Astrocyte (in vitro differentiated cells and primary cell): ENCODE measurements around the gene RAB3GAP2. TPM values are rescaled to one million over a fixed set of nuclear protein-coding genes. Genes with fewer than 3 reads are reported as not detected.
"Not testable (repeated sequence)": the region's sequence is repeated elsewhere in the genome, so short reads cannot be mapped to it uniquely, and the experiment has no call there.

Experiments used
- DNase-seq: peaks from one replicate; pipeline ENCODE4 v3.0.0-alpha.2; 2010; ENCODE audit warnings: low read depth
- FAIRE-seq: peaks from 2 replicates; lab custom pipeline; 2011; peaks lifted over from hg19 to GRCh38; lab: Jason Lieb, UNC
- H2AFZ ChIP-seq: 2 replicates; pipeline ENCODE4 v1.6.0; 2012; ENCODE audit warnings: low read depth, low read length, inconsistent platforms
- H3K27ac ChIP-seq: 2 replicates; pipeline ENCODE4 v1.5.1; 2011; ENCODE audit warnings: low read depth, low read length, inconsistent platforms
- H3K27me3 ChIP-seq: 2 replicates; pipeline ENCODE4 v1.6.0; 2011; ENCODE audit warnings: low read length, inconsistent platforms; ENCODE audit not compliant: insufficient read depth
- H3K36me3 ChIP-seq: 2 replicates; pipeline ENCODE4 v1.5.1; 2011; ENCODE audit warnings: low read length, inconsistent platforms; ENCODE audit not compliant: insufficient read depth
- H3K4me1 ChIP-seq: 2 replicates; pipeline ENCODE4 v1.5.1; 2011; ENCODE audit warnings: low read length, inconsistent platforms; ENCODE audit not compliant: insufficient read depth
- H3K4me2 ChIP-seq: 2 replicates; pipeline ENCODE4 v1.6.0; 2012; ENCODE audit warnings: low read length, inconsistent platforms
- H3K4me3 ChIP-seq: 2 replicates; pipeline ENCODE4 v1.5.1; 2011; ENCODE audit warnings: low read depth, mild to moderate bottlenecking, low read length, inconsistent platforms; ENCODE audit not compliant: insufficient read depth
- H3K79me2 ChIP-seq: 2 replicates; pipeline ENCODE4 v1.6.0; 2012; ENCODE audit warnings: mild to moderate bottlenecking, low read length, inconsistent platforms; ENCODE audit not compliant: insufficient read depth
- H3K9ac ChIP-seq: 2 replicates; pipeline ENCODE4 v1.6.0; 2012; ENCODE audit warnings: mild to moderate bottlenecking, low read length, inconsistent platforms
- H3K9me3 ChIP-seq: 2 replicates; pipeline ENCODE4 v1.5.1; 2012; ENCODE audit warnings: low read depth, mild to moderate bottlenecking, low read length, inconsistent platforms; ENCODE audit not compliant: insufficient read depth
- H4K20me1 ChIP-seq: 2 replicates; pipeline ENCODE4 v1.6.0; 2012; ENCODE audit warnings: low read length, inconsistent platforms; ENCODE audit not compliant: insufficient read depth
- H3K27ac Mint-ChIP-seq: one replicate; pipeline ENCODE4 v1.8.0; 2021; ENCODE audit warnings: mild to moderate bottlenecking, mixed read lengths; ENCODE audit not compliant: unreplicated experiment
- H3K27me3 Mint-ChIP-seq: one replicate; pipeline ENCODE4 v1.8.0; 2021; ENCODE audit warnings: low read depth, mixed read lengths; ENCODE audit not compliant: unreplicated experiment
- H3K36me3 Mint-ChIP-seq: one replicate; pipeline ENCODE4 v1.8.0; 2021; ENCODE audit warnings: low read depth, mixed read lengths; ENCODE audit not compliant: unreplicated experiment
- H3K4me1 Mint-ChIP-seq: one replicate; pipeline ENCODE4 v1.8.0; 2021; ENCODE audit warnings: low read depth, mixed read lengths; ENCODE audit not compliant: unreplicated experiment
- H3K4me3 Mint-ChIP-seq: one replicate; pipeline ENCODE4 v1.8.0; 2021; ENCODE audit warnings: mild to moderate bottlenecking, moderate library complexity, mixed read lengths; ENCODE audit not compliant: unreplicated experiment
- H3K9me3 Mint-ChIP-seq: one replicate; pipeline ENCODE4 v1.8.0; 2021; ENCODE audit warnings: mild to moderate bottlenecking, mixed read lengths; ENCODE audit not compliant: unreplicated experiment
- CTCF ChIP-seq: IDR thresholded peaks from 2 replicates; pipeline ENCODE4 v1.5.1; 2011; ENCODE audit warnings: low read depth, mild to moderate bottlenecking, inconsistent platforms, low read length, moderate library complexity; ENCODE audit not compliant: insufficient read depth
- EZH2 ChIP-seq: IDR thresholded peaks from 2 replicates; pipeline ENCODE4 v1.6.1; 2012; ENCODE audit warnings: mild to moderate bottlenecking, low read length, inconsistent platforms; ENCODE audit not compliant: insufficient read depth
- total RNA-seq: library from RNA; stranded (reverse); gene quantifications from 2 replicates; pipeline ENCODE4 v1.2.1, GENCODE V29; 2021

Gene RAB3GAP2
- total RNA-seq, 1 donor from 2014 or later, result 68.1 TPM

- H3K9me3 Mint-ChIP-seq, result peaks cover 32% of the 10 kb centered on the region
- no peaks in the 10 kb centered on the region for H3K4me1 ChIP-seq
- no peak overlapping the region for H2AFZ ChIP-seq
- FAIRE-seq, result no peak
- H3K9me3 ChIP-seq, result peaks cover 10% of the 10 kb centered on the region
- DNase-seq, result no peak
- H3K79me2 ChIP-seq, result peaks cover 54% of the 10 kb centered on the region
- peaks cover 54% of the 10 kb centered on the region for H3K36me3 Mint-ChIP-seq
- no peak overlapping the region for H3K4me3 Mint-ChIP-seq
- no peak for TF ChIP-seq CTCF
- no peak for TF ChIP-seq EZH2
- H3K4me2 ChIP-seq, result no peak overlapping the region
- H4K20me1 ChIP-seq, result peaks cover 26% of the 10 kb centered on the region
- H3K27me3 ChIP-seq, result no peaks in the 10 kb centered on the region
- H3K27me3 Mint-ChIP-seq, result no peaks in the 10 kb centered on the region
- H3K4me3 ChIP-seq, result no peak overlapping the region
- H3K36me3 ChIP-seq, result peaks cover 13% of the 10 kb centered on the region
- H3K27ac Mint-ChIP-seq, result no peak overlapping the region
- peaks cover 3% of the 10 kb centered on the region for H3K4me1 Mint-ChIP-seq
- no peak overlapping the region for H3K27ac ChIP-seq
- no peak overlapping the region for H3K9ac ChIP-seq
Measured at GRCh38 chr1:220250681-220251080, 21.6 kb downstream of the RAB3GAP2 start.

- Histone ChIP-seq H3K27me3 (no peaks in the 10 kb centered on the region), H3K79me2 (peaks cover 54% of the 10 kb centered on the region), H3K4me2 (no peak overlapping the region), H3K27ac (no peak overlapping the region), H4K20me1 (peaks cover 26% of the 10 kb centered on the region), H3K36me3 (peaks cover 13% of the 10 kb centered on the region), H3K9me3 (peaks cover 10% of the 10 kb centered on the region), H3K4me3 (no peak overlapping the region), H2AFZ (no peak overlapping the region), H3K9ac (no peak overlapping the region), H3K4me1 (no peaks in the 10 kb centered on the region)
- Mint-ChIP-seq H3K27me3 (no peaks in the 10 kb centered on the region), H3K36me3 (peaks cover 60% of the 10 kb centered on the region), H3K4me3 (no peak overlapping the region), H3K9me3 (peaks cover 36% of the 10 kb centered on the region), H3K27ac (no peak overlapping the region), H3K4me1 (peaks cover 3% of the 10 kb centered on the region)
- DNase-seq (no peak), FAIRE-seq (no peak)
- TF ChIP-seq CTCF (no peak), EZH2 (no peak)
Measured at GRCh38 chr1:220249522-220249921, 22.7 kb downstream of the RAB3GAP2 start.

GRCh38 chr1:220248715-220249265, 23.5 kb downstream of the RAB3GAP2 start:
- H3K27me3 Mint-ChIP-seq, H3K27ac ChIP-seq, H3K27ac Mint-ChIP-seq, DNase-seq, FAIRE-seq, H3K9ac ChIP-seq, H3K4me2 ChIP-seq, H3K27me3 ChIP-seq, H3K4me3 Mint-ChIP-seq, H3K4me1 ChIP-seq, H3K4me1 Mint-ChIP-seq, H2AFZ ChIP-seq, H3K4me3 ChIP-seq: not testable (repeated sequence)
- H3K9me3 Mint-ChIP-seq, result peaks cover 36% of the 10 kb centered on the region
- peaks cover 34% of the 10 kb centered on the region for H4K20me1 ChIP-seq
- peaks cover 61% of the 10 kb centered on the region for H3K79me2 ChIP-seq
- H3K36me3 Mint-ChIP-seq, result peaks cover 59% of the 10 kb centered on the region
- peaks cover 10% of the 10 kb centered on the region for H3K9me3 ChIP-seq
- H3K36me3 ChIP-seq, result peaks cover 13% of the 10 kb centered on the region

GRCh38 chr1:220245900-220246299, 26.4 kb downstream of the RAB3GAP2 start:
- Mint-ChIP-seq H3K9me3 (peaks cover 35% of the 10 kb centered on the region), H3K36me3 (peaks cover 50% of the 10 kb centered on the region)
- H3K27ac Mint-ChIP-seq, H3K4me2 ChIP-seq, H3K27me3 ChIP-seq, H3K4me1 Mint-ChIP-seq, H3K4me1 ChIP-seq, H3K27me3 Mint-ChIP-seq, H2AFZ ChIP-seq, FAIRE-seq, H3K36me3 ChIP-seq, DNase-seq, H3K27ac ChIP-seq, H3K9ac ChIP-seq, H3K4me3 ChIP-seq, H3K4me3 Mint-ChIP-seq: not testable (repeated sequence)
- peaks cover 10% of the 10 kb centered on the region for H3K9me3 ChIP-seq
- peaks cover 45% of the 10 kb centered on the region for H4K20me1 ChIP-seq
- peaks cover 67% of the 10 kb centered on the region for H3K79me2 ChIP-seq
